GM21447 (cell line): Measurements from ENCODE around the gene GRIK5.
"Not testable (repeated sequence)": the region's sequence is repeated elsewhere in the genome, so short reads cannot be mapped to it uniquely, and the experiment has no call there.

ENCODE experiments used
- ATAC-seq: cut with Tn5 transposase; IDR thresholded peaks from one replicate; pipeline ENCODE4 v1.9.1; 2021; ENCODE audit not compliant: unreplicated experiment

GRIK5 gene

DNA sequence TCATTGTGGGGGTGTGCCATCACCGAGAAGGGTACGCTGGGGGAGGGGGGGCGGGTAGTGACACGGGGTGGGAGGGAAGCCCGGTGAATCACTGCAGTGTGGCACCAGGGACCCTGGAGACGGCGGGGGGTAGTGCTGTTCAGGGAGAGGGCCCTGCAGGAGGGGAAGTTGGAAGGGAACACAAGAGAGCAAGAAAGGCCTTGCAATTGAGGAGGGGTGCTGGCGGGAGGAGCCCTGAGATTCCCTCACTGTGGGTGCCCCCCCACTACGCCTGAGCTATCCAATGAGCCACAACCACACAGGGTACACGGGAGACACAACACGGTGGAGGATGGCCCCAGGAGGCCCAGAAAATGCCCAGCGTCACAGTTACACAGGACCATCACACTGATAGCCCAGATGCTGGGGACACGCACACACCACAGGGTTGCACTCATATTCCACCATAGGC, 75.5 kb downstream of the GRIK5 start:
- ATAC-seq = no peak

DNA sequence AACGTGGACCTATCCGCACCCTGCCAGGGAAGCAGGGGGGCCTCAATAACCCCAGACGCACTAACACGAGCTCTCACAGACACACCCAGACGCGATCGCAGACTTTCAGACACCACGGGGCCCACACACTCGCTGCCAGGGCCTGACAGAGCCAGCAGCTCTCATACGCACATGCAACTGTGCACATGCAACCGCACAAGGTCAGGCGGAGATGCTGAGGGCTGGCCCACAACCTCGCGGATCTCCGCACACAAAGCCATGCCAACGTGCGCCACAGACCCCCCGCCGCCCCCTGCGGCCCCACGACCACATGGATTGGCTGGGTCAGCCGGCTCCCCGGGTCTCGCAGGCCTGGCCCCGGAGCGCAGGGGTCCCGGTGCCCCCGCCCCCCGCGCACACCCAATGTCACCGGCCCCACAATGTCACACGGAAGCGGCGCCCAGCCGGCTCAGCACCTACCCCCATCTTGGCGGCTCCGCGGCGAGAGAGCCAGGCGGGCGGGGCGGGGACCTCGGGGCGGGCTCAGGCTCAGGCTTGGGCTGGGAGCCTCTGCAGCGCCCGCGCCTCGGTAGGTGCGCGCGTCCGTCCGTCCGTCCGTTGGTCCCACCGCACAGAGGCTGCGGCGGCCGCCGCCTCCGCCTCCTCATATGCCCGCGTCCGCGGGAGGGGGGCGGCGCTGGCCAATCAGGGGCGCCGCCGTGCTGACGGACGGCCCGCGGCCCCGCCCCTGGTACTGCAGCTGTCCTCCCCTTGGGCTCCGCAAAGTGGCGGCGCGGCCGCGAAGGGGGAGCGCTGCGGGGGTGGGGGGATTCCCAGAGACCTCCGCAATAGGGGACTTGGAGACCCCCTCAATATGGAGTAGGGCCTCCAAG, 76.2 kb downstream of the GRIK5 start, which contains the start of gene ATP1A3:
ATP1A3 (minus strand) TSS at position 619 of the 872 bp plus-strand sequence; CDS start at position 465, 154 bp downstream.
- no peak for ATAC-seq

DNA sequence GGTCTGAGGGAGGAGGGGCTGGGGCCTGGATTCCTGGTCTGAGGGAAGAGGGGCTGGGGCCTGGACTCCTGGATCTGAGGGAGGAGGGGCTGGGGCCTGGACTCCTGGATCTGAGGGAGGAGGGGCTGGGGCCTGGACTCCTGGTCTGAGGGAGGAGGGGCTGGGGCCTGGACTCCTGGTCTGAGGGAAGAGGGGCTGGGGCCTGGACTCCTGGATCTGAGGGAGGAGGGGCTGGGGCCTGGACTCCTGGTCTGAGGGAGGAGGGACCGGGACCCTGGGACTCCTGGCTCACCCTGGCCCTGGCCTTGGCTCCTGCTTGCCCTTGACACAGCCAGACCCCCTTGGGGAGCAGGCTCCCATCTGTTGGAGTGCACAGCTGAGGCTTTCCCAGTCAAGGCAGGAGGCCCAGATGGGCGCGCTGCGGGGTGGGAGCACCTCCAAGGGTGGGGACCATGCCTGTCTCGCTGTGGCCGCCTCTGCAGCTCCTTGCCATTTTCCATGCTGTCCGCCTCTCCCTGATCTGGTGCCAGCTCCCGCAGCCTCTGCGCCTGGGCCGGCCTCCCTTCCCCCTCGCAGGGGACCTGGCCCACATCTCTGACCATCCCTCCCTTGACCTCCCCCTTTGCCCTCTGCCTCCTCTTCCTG, 78.0 kb downstream of the GRIK5 start:
- ATAC-seq = not testable (repeated sequence)

DNA sequence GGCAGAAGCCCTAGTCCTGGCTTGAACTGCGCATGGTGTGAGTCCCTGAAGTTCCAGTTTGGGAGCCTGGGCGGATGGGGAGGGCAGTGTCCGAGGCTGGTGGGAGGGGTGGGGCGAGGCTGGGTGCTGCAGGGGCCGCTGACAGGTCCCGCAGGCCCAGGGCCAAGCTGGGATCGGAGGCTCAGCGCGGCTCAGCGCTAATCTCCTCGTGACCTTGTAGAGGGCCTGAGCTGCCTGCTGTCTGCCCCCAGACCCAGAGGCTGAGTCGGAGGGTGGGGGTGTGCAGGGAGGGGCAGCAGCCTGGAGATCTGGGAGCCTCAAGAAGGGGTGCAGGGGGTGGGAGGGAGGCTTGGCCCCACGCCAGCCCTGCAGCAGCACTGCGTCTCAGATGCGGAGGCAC, 79.0 kb downstream of the GRIK5 start:
- no peak for ATAC-seq

DNA sequence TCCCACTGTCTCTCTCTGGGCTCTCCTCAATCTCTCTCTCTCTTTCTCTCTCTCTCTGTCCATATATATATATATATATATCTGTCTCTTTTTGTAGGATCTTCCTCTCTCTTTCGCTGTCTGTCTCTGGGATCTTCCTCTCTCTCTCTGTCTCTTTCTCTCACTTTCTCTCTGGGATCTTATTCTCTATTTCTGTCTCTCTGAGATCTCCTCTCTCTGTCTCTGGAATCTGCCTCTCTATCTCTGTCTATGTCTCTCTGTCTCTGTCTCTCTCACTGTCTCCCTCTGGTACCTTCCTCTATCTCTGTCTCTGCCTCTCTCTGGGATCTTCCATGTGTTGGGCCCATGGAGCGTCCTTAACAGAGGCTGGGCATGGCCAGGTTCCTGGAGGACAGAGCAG, 79.4 kb downstream of the GRIK5 start:
- ATAC-seq = no peak

DNA sequence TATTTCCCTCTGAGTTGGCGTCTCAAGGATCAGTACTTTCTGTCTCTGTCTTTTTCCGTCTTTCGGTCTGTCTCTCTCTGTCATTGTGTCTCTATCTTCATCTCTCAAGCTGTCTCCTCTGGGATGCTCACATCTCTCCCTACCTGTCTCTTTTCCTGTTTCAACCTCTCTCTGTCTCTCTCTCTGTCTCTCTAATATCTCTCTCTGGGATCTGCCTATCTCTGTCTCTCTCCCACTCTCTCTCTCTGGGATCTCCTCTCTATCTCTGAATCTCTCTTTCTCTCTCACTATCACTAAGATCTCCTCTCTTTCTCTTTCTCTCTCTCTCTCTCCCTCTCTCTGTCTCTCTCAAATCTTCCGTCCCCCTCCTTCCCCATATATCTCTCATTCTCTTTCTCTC, 80.0 kb downstream of the GRIK5 start:
- ATAC-seq = no peak

DNA sequence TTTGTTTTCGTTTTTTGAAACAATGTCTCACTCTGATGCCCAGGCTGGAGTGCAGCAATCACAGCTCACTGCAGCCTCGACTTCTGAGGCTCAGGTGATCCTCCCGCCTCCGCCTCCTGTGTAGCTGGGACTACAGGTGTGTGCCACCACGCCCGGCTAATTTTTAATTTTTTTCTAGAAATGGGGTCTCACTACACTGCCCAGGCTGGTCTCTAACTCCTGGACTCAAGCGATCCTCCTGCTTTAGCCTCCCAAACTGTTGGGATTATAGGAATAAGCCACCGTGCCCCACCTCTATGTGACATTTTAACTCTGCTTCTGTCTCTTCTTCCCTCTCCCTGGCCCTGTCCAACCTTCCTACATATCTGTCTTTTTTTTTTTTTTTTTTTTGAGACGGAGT, 81.1 kb downstream of the GRIK5 start:
- ATAC-seq = no peak

DNA sequence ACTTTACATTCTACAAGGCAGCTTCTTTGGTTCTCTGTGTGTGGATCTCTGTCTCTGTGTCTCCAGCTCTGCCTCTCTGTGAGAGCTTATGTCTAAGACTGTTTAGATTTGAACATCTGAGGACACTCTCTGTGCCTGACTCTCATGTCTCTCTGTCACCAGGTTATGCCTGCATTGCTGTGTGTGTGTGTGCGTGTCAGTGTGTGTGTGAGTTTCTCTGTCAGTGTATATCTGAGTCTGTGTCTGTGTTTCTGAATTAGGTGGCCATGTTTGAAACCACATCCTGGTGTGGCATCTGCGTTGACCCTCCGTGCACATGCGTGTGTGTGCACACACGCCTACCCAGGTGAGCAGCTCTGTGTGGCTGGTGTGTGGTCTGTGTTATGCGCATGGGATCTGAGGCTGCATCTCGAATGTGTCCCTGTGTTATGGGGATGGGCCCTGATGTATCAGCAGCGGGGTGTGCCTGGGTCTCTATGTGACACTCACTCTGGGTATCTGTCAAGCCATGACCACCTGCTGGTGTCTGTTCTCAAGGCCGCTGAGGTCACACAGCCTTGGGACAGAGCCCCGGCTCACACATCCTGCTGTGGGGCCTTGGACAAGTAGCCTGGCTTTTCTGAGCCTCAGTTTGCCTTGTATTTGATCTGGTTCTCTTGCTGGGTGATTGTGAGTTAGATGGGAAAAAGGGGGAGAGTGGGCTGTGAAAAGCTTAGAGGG, 82.7 kb downstream of the GRIK5 start:
- ATAC-seq = no peak

DNA sequence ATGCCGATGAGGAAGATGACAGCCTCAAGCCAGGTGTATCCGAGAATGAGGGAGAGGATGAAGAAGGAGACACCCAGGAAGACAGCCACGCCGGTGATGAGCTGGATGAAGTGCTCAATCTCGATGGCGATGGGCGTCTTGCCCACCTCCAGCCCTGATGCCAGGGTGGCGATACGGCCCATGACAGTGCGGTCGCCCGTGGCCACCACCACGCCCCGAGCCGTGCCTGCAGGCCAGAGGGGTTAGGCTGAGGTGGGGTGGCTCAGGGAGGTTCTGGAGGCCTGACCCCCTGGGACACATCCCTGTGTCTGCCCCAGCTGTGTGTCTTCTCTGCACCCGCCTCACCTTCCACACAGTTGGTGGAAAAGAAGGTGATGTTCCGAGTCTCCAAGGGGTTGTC, 85.0 kb downstream of the GRIK5 start:
- ATAC-seq = no peak

DNA sequence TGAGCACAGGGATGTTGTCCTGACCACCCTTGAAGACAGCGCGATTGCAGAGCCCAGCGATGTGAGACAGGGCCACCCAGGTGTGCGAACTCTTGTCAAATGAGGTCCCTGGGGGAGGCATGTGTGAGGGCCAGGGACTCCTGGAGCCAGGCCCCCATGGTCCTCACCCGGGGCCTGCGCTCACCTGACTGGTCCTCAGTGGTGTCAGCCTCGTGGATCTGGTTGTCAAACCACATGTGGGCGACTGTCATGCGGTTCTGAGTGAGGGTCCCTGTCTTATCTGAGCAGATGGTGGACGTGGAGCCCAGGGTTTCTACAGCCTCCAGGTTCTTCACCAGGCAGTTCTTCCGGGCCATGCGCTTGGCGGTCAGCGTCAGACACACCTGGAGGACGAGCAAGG, 88.3 kb downstream of the GRIK5 start:
- ATAC-seq = no peak

DNA sequence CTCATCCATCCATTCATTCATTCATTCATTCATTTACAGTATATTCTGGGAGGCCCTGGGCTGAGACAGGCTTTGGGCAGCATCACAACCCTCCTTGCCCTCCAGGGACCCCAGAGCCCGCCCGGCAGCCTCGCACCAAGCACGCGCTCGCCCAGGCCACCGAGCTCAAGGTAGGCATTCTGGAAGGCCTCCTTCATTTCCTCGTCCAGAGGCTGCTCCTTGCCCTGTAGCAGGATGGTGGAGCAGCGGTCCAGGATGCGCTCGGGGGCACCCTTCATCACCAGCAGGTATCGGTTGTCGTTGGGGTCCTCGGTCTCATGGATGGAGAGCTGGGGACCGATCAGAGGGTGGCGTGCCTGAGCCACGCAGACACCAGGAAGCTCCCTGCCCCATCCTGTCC, 91.5 kb downstream of the GRIK5 start:
- ATAC-seq = no peak

DNA sequence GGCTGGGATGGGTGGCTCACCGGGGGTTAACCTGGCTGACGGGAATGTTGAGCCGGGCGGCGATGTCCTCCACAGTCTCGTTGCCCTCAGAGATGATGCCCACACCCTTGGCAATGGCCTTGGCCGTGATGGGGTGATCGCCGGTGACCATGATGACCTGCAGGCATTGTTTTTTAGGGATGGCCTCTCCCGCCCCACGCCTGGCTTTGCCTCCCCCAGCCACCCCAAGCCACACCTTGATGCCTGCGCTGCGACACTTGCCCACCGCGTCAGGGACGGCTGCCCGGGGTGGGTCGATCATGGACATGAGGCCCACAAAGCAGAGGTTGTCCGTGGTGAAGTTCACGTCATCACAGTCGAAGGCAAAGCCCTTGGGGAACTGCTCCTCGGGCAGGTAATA, 92.1 kb downstream of the GRIK5 start:
- no peak for ATAC-seq

DNA sequence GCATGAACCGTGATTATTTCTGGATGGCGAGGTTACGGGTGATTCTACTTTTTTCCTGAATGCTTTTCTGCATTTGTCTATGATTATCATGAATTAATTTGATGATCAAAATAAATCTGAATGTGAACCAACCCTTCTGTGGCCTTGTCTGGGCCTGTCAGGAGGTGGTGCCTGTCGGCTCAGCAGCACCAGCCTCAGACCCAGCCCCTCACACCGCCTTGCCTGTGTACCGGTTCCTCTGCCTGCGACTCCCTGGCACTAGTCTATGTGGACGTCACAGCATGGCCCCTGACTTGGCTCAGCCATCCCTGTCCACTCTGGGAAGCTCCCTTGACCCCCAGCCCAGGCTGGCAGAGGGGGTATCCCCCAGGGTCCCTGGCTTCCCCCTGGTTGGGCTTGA, 95.4 kb downstream of the GRIK5 start:
- ATAC-seq = no peak

DNA sequence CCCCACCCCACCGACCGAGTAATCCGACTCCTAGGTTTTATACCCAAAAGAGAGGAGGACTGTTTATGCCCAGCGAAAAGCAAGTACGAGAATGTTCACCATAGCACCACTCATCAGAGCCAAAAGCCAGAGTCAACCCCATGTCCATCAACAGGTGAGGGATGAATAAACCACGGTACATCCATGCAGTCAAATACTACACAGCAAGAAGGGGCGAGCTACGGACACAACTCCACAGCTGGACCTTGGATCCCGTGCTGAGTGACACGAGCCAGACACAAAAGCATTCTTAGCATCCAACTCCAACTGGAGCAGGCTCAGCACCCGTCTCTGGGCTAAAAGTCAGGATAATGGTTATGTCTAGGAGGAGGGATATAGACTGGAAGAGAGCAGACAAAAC, 98.6 kb downstream of the GRIK5 start:
- ATAC-seq = no peak

DNA sequence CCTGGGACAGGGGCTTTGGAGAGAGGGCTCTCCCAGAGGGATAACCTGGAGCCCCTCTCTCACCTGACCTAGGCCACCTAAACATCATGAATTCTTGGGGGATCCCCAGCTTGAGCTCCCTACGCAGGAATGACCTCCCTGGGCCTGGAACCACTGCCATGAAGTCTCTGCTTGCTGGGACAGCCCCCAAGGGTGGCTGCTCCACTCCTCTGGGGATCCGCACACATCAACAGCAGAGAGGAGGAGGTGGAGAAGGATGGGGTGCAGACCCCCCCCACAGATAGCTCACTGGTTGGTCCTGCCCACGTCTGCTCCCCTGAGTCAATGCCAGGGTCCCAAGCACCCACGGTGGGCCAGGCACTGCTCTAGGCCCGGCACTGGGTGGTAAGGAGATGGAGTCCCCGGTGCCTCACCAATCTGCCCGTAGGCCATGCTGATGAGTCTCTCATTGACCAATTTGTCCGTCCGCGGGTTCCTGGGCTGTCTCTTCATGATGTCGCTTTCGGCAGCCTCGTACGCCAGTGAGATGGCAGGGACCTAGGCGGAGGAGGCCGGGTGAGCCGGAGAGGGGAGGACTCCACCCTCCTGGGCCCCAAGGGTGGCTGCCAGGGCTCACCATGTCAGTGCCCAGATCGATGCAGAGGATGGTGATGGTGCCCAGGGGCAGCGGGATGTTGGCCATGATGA, 100.1 kb downstream of the GRIK5 start:
- no peak for ATAC-seq

DNA sequence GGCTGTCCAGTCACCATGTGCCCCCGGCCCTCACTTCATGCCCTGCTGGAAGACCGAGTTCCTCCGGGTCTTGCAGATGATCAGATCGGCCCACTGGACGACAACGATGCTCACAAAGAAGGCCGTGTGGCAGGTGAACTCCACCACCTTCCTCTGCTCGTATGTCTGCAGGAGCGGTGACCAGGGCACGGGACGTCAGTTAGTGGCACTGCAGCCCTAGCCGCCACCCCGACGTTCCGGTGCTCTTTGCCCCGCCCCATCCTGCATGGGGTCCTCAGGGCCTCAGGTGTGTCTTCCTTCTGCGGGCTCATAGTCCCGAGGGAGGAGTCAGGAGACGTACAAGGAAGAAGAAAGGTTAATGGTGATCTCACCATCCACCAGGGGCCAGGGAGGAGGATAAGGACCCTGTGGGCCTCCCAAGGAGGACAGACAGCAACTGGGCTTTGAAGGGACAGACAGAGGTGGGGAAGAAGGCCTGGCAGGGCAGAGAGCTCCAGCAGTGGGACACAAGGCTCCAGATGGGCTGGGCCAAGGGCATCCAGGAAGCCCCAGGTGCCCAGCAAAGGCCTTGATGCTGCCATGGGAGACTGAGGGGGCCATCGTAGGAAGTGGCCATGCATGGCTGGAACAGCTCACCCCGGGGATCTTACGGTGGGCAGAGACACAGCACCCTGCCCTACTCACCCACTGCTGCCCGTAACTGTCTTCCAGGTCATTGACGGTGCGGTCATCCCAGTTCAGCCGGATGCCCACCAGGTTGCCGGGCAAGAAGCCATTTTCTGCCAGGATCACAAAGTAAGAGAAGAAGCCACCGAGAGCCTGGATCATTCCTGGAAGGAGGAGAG, 101.0 kb downstream of the GRIK5 start:
- no peak for ATAC-seq

DNA sequence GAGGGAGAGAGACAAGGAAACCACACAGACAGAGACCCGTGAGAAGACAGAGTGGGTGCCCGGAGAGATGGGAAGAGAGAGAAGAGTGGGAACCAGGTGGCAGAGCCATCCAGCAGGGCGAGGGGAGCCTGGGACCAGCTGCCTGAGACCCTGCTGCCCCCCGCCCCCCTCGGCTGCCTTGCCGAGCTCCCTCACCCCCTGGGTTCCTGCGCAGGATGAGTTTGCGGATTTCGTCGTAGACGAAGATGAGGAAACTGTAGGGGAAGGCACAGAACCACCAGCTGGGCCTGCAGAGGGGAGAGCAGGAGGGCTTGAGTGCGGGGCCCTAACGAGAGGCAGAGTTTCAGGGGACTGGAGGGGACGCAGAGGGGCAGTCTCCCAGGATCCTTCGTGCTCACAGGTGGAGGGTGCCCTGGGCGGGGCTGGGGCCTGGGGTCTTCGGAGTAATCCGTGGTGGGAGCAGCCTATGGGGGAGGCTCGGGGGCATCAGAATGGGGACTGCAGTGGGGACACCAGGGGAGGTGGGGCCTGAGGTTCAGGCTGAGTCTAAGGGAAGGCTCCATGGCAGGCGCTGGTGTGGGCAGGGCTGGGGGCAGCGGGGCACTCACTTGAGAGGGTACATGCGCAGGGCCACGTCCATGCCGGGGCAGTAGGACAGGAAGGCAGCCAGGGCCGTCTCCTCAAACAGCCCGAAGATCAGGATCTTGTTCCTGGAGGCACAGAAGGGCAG, 102.8 kb downstream of the GRIK5 start:
- ATAC-seq = no peak

DNA sequence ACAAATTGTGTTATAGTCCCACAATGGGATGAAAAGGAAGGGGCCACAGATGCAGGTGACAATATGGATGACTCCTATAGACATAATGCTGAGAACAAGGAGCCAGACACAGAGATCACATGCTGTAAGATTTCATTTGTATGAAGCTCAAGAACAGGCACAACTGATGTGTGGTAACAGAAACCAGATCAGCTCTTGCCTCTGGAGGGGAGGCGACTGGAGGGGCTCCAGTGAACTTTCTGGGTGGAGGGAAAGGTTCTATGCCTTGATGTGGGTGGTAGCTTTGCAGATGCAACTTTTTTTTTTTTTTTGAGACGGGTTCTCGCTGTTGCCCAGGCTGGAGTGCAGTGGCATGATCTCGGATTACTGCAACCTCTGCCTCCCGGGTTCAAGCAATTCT, 104.9 kb downstream of the GRIK5 start:
- ATAC-seq = no peak

DNA sequence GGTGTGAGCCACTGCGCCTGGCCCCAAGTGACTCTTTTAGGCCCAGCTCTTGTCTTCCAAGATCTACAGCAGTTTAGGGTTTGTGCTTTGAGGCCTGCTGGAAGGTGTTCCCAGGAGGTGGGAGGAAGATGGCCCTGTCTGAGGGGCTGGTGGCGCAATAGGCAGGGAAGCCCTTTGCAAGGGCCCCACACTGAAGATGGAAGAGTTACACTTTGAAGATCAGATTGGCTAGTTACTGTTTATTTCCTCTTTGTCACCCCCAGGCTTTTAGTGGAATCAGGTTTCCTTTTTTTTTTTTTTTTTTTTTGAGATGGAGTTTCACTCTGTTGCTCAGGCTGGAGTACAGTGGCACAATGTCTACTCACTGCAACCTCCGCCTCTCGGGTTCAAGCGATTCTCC, 109.0 kb downstream of the GRIK5 start:
- ATAC-seq = no peak
